NOMO-1 treated with dmso at 0.1 percent for 144 hours (cell line): ENCODE data around the gene PSME1.

Experiments
- DNase-seq: peaks from one replicate; lab custom pipeline; 2025; ENCODE audit not compliant: unreplicated experiment; lab: John Stamatoyannopoulos, UW

PSME1 gene

DNA sequence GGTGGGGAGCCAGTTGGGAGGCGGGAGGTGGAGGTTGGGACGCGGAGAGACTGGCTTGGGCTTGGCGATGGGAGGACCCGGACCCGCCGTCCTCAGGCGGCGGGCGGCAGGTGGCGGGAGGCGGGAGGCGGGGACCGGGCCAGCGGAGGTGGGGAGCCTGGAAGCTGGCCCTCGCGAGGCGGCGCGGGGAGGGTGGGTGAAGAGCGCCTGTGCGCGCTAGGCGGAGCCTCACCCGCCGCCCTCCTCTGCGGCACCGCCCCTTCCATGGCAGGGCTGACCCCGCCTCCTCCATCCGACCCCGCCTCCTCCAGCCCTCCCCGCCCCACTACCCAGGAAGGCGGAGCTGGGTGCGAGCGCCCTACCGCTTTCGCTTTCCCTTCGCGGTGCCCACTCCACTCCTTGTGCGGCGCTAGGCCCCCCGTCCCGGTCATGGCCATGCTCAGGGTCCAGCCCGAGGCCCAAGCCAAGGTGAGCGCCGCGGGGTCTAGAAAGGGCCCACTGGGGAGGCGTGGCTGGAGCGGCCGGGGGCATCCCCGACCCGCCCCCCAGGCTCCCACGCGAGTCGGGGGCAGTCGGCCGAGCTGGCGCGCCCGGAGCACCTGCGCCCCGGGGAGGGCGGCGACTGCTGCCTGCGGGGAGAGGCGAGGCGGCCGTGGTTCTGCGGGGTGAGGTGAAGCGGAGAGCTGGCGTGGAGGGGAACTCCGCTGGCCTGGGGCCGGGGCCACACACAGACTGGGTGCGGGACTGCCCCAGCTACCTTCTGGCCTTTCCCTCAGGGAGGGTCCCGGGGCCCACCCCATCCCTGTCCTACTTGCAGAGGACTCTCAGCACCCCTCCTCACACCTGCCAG, at the start of gene PSME1:
Gene PSME1 (plus strand): TSS at position 361 of the 850 bp plus-strand sequence. CDS start 69 bp downstream, at position 430.
- DNase-seq = peak; percentile 85

DNA sequence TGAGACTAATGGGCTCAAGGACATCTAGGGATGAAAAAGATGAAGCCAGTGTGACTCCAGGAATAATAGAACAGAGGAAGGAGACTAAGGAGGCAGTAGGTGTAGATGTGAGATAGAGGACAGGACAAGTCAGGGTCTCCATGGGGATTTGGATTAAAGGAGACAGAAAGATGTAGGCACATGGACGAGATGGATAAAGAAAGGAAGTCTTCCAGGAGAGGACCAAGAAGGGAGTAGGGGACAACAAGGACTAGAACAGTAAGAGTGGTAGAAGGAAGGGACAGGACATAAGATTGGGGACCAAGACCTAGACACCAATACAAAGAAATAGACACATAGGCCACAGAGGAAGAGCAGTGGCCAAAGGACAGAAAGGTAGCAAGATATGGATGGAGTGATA, 49.0 kb upstream of the PSME1 start:
- DNase-seq = no peak

DNA sequence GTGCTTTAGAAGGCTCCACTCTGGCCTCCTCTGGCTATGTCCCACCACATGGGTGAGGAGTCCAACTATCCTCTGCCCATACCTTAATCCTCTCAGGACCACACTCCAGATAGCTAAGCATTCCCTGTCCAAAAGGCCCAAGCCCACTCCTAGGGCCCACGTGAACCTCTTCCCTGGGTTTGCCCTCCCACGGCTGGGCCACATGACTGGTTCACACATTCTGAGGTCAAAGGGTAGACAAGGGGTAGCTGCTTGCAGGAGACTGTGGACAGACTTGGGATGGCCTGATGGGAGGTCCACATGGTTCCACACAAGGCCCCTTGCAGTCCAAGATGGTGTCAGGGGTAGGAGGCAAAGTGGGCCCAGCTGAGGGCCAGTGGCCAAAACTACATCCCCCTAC, 47.9 kb upstream of the PSME1 start:
- no peak for DNase-seq

DNA sequence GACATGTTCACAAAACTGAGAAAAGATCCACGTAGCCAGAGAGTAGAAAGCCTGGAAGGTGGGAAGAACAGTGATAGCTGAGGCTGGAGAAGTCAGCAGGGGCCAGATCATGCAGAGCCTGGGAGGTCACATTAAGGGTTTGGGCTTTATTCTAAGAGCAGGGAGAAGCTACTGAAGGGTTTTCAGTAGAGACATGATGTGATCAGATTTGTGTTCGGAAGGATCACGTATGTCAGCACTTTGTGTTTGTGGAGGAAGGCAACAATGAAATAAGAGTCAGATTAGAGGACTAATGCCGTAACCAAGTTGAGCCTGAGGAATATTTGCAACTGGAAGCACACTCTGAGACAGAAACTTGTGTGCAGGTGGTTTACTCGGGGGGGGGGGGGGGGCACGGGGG, 46.1 kb upstream of the PSME1 start:
- no peak for DNase-seq

GRCh38 chr14:24092110-24092504, 43.9 kb upstream of the PSME1 start:
- no peak for DNase-seq

- no peak for DNase-seq
Observed at GRCh38 chr14:24092505-24093206, 43.3 kb upstream of the PSME1 start.

- no peak for DNase-seq
Observed at GRCh38 chr14:24093207-24093900, 42.6 kb upstream of the PSME1 start.

DNA sequence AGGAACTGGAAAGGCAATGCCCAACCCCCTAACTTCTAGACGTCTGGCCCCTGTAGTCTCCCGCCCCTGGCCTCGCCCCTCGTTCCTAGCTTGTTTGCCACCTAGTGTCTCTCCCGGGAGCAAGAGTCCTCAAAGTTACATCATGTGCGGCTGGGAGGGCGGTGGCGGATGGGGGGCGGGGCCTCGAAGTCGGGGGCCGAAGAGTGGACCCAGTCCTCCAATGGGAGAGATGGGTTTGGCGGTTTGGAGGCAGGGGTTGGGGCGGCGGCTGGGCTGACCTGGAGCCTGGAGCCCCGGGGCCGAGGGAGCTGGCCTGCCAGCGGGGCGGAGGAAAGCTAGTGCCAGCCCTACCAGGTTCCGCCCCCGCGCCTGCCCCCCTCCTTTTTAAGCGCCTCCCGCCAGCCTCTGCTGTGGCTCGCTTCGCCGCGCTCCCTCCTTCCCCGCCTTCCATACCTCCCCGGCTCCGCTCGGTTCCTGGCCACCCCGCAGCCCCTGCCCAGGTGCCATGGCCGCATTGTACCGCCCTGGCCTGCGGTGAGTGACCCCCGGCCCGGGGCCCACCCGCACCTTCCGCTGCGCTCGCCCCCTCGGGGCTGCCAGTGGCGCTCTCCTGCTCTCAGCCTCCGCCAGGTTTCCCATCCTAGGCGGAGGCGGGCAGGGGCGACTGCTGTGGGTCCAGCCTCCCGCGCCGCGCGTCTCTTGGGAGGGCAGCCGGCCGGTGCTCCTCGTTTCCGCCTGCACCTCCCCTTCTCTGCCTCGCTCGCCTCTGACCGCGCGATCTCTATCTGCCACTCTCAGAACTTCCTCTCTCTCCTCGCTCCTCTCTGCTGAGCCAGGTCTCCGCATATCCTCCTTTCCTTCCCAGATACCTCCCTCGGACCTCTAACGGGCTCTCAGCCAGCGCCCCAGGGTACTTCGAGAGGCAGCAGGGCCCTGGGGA, 41.8 kb upstream of the PSME1 start, which contains the start of gene PCK2:
Gene PCK2 (plus strand): TSS at position 411 of the 940 bp plus-strand sequence. CDS start 95 bp downstream, at position 506.
- DNase-seq = peak; percentile 86

- no peak for DNase-seq
Observed at GRCh38 chr14:24094841-24095270, 41.1 kb upstream of the PSME1 start.

GRCh38 chr14:24095271-24096068, 40.5 kb upstream of the PSME1 start:
- DNase-seq = peak; percentile 42

DNA sequence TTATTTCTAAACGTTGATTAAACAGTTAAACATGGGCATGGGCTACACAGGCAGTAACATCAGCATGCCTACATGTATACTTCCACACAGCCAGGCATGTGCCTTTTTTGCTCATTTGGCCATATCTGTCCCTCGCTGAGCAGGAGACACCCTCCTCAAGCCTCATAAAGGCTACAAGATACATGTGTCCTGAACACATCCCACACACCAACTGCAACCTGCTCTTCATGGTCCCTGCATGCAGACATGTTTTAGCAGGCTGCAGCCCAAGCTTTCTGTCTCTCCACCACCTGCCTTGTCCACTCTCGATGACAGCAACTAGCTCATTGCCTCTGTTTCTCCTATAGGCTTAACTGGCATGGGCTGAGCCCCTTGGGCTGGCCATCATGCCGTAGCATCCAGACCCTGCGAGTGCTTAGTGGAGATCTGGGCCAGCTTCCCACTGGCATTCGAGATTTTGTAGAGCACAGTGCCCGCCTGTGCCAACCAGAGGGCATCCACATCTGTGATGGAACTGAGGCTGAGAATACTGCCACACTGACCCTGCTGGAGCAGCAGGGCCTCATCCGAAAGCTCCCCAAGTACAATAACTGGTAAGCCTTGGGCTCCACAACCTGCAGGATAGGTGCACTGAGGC, 39.3 kb upstream of the PSME1 start:
- DNase-seq = no peak

DNA sequence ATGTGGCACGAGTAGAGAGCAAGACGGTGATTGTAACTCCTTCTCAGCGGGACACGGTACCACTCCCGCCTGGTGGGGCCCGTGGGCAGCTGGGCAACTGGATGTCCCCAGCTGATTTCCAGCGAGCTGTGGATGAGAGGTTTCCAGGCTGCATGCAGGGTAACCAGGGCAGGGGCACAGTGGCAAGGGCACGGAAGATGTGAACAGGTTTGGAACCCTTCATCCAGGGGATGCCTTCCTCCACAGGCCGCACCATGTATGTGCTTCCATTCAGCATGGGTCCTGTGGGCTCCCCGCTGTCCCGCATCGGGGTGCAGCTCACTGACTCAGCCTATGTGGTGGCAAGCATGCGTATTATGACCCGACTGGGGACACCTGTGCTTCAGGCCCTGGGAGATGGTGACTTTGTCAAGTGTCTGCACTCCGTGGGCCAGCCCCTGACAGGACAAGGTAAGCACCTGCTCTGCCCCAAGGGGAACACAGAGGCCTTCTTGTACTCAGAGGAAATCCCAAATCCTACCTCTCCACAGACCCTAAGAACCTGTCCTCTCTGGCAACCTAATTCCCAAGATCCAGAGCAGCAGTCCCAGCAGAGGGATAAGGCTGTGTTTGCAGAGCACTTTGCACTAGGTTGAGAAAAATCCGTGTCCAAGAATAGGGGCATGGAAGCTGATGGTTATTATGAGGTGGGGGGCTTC, 37.6 kb upstream of the PSME1 start:
- DNase-seq = no peak

GRCh38 chr14:24098927-24099813, 36.8 kb upstream of the PSME1 start:
- DNase-seq = no peak

DNA sequence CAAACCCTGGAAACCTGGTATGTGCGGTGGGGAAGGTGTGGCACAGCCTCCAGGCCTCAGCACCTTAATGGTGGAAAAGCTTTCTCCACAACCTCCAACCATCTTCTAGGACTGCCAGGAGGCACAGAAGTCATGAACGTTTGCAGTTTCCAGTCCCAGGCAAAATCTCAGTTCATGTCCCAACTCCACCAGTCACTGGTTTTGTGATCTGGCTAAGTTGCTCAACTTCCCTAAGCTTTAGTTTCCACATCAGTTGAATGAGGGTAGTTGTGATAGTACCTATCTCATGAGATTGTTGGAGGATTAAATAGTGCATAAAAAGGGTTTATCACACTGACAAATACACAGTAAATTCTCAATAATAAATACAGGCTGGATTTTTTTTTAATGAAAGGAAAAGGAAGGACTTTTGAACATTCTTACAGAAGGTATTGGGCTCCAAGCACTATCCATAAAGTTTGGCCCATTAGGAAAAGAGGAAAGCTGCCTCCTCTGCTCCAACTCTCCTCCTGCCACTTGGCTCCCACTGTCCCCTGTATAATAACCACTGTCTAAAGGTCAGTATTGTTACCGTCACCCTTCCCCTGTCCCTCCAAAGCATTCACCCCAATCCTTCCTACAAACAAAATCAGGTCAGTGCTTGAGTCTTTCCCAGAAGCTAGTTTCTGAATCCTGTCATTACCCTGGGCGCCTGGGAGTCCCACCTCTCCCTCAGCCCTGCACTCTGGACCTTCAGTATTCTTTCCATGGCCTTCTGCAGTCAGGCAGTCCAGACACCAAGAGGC, 35.6 kb upstream of the PSME1 start:
- DNase-seq = no peak

DNA sequence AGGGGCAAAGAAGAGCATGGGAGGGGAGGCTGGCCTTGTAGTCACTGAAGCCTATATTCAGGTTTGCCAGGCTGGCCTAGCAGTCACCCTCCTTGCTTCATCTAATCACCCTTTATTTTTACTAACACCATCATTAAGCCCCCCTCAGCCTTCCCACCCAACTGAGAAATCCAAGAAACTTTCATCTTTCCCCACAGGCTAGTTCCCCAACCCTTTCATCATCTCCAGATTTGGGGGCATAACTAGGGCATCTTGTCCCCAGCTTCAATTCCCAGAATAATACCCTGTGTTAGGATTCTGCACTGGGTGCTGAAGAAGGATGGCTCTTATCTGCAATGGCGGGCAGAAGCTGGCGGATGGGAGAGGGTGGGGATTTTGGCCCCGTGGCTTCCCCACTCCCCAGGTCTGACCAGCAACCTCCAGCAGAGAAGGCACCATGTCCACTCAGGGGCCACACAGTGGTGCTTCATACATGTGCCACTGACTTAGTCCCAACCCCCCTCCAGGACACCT, 35.0 kb upstream of the PSME1 start:
- no peak for DNase-seq

DNA sequence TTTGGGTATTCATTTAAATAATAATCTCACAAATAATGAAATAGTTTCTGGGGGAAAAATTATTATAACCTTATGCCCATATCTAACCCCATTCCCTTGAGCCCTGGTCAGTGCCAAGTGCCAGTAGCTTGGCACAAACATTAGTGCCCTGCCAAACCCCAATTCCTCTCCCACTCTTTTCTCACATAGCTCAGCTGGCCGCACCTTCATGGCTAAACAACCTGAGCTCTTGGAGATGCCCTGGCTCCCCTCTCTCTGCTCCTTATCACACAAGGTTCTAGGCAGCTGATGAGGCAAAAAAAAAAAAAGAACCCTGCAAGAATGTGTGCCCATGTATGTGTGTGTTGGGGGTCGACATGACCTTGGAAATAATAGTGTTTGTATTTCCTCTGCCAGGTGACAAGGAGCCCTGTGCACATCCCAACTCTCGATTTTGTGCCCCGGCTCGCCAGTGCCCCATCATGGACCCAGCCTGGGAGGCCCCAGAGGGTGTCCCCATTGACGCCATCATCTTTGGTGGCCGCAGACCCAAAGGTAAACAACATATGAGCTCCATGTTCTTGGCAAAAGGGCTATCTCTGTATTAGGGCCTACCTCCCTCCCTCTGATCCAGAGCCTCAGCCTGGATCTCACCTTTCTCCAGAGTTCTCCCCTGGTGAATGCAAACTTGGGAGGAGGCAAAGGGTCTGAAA, 33.5 kb upstream of the PSME1 start:
- DNase-seq = no peak
